Measurements from ENCODE around the gene POFUT1.

POFUT1 gene

DNA sequence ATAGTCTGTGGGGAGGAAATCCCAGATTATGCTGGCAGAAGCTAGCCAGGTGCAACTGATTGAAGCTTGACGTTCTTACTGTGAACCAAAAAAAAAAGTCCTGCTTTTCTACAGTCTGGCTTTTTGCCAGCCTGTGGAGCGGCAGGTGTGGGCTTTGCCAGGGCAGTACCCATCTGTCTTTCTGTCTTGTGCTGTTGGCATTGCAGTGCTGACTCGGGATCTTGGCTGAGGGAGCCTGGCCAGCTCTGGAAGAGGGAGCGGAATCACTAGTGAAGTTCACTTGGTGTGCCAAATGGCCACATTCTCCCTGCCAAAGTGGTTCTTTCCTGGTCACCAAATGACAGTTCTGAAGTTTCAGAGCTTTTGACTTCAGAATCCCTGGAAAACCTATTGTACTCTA, 74.8 kb downstream of the POFUT1 start:
- no peak for TF ChIP-seq POLR2A (IDR thresholded peaks at IDR 0.05; ENCODE audit: low read depth, low read length)
- TF ChIP-seq POU2F2 (IDR thresholded peaks at IDR 0.05; ENCODE audit: low read depth, low read length), result no peak
- TF ChIP-seq PAX5 (IDR thresholded peaks at IDR 0.05; ENCODE audit: insufficient read depth, low read length, severe bottlenecking), result no peak
- no peak for TF ChIP-seq TAF1 (IDR thresholded peaks at IDR 0.05; ENCODE audit: low read depth, low read length)
- no peak for TF ChIP-seq SPI1 (IDR thresholded peaks at IDR 0.05; ENCODE audit: low read depth, low read length)
- TF ChIP-seq POLR2AphosphoS5 (IDR thresholded peaks at IDR 0.05; ENCODE audit: low read depth, low read length), result no peak
- FAIRE-seq (no peak), DNase-seq (ENCODE audit: insufficient read length, low spot score) (no peak)

- DNase-seq (ENCODE audit: insufficient read length, low spot score), result no peak
- peak; percentile 75 for FAIRE-seq
- TF ChIP-seq POU2F2 (IDR thresholded peaks at IDR 0.05; ENCODE audit: low read depth, low read length), result no peak
- TF ChIP-seq TAF1 (IDR thresholded peaks at IDR 0.05; ENCODE audit: low read depth, low read length), result no peak
- no peak for TF ChIP-seq PAX5 (IDR thresholded peaks at IDR 0.05; ENCODE audit: insufficient read depth, low read length, severe bottlenecking)
- TF ChIP-seq SPI1 (IDR thresholded peaks at IDR 0.05; ENCODE audit: low read depth, low read length), result peak; percentile 61
These were observed 77.5 kb downstream of the POFUT1 start for GRCh38 chr20:32285082-32285620.

- peak; percentile 94 for FAIRE-seq
- 0 out of 2 replicates have a peak, but pooled peaks have one; percentile 44 for TF ChIP-seq POLR2AphosphoS5 (IDR thresholded peaks at IDR 0.05; ENCODE audit: low read depth, low read length)
- no peak for TF ChIP-seq SPI1 (IDR thresholded peaks at IDR 0.05; ENCODE audit: low read depth, low read length)
- peak; percentile 50; the same call in 1 of the 2 replicates for TF ChIP-seq POLR2A (IDR thresholded peaks at IDR 0.05; ENCODE audit: low read depth, low read length)
- no peak for DNase-seq (ENCODE audit: insufficient read length, low spot score)
These were observed 78.1 kb downstream of the POFUT1 start for GRCh38 chr20:32285621-32286371.

DNA sequence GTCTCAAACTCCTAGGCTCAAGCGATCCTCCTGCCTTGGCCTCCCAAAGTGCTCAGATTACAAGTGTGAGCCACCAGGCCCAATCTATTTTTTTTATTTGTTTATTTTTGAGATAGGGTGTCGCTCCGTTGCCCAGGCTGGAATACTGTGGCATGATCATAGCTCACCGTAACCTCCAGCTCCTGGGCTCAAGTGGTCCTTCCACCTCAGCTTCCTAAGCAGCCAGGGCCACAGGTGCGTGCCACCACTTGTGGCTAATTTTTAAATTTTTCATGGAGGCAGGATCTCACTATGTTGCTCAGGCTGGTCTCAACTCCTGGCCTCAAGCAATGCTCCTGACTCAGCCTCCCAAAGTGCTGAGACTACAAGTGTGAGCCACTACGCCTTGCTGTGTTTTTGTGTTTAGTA, 79.6 kb downstream of the POFUT1 start:
- DNase-seq (ENCODE audit: insufficient read length, low spot score), result no peak
- TF ChIP-seq POU2F2 (IDR thresholded peaks at IDR 0.05; ENCODE audit: low read depth, low read length) (no peak), POLR2A (IDR thresholded peaks at IDR 0.05; ENCODE audit: low read depth, low read length) (no peak), TAF1 (IDR thresholded peaks at IDR 0.05; ENCODE audit: low read depth, low read length) (no peak), PAX5 (IDR thresholded peaks at IDR 0.05; ENCODE audit: insufficient read depth, low read length, severe bottlenecking) (no peak), POLR2AphosphoS5 (IDR thresholded peaks at IDR 0.05; ENCODE audit: low read depth, low read length) (no peak), SPI1 (IDR thresholded peaks at IDR 0.05; ENCODE audit: low read depth, low read length) (no peak)
- FAIRE-seq, result peak; percentile 5
